Activated CD4-positive, alpha-beta memory T cell treated with anti-CD3 and anti-CD28 coated beads, Interleukin-2, amount 10 ng/mL, durations not matched to agents 7 days and 5 days (primary cell): ENCODE results near the gene STRA8. TPM values are rescaled to one million over a fixed set of nuclear protein-coding genes. Genes with fewer than 3 reads are reported as not detected.

Experiments
- CTCF ChIA-PET: fragments of 350-600 bp; sonication (Branson Sonifier 250); formaldehyde crosslinking; loops from one replicate; lab custom pipeline; 2021; ENCODE audit warnings: antibody characterized with exemption, inconsistent platforms; lab: Charles Lee
- POLR2A ChIA-PET: fragments of 350-600 bp; sonication (Branson Sonifier 250); formaldehyde crosslinking; loops from one replicate; lab custom pipeline; 2021; ENCODE audit warnings: antibody characterized with exemption; lab: Charles Lee
- DNase-seq: peaks from one replicate; pipeline ENCODE4 v3.0.0-alpha.2; 2020
- H3K27ac Mint-ChIP-seq: one replicate; pipeline ENCODE4 v1.8.0; 2021; ENCODE audit warnings: mild to moderate bottlenecking, mixed read lengths
- H3K27me3 Mint-ChIP-seq: one replicate; pipeline ENCODE4 v1.8.0; 2021; ENCODE audit warnings: mixed read lengths
- H3K36me3 Mint-ChIP-seq: one replicate; pipeline ENCODE4 v1.8.0; 2021; ENCODE audit warnings: low read depth, mixed read lengths
- H3K4me1 Mint-ChIP-seq: one replicate; pipeline ENCODE4 v1.8.0; 2021; ENCODE audit warnings: mixed read lengths
- H3K4me3 Mint-ChIP-seq: one replicate; pipeline ENCODE4 v1.8.0; 2021; ENCODE audit warnings: mild to moderate bottlenecking, mixed read lengths
- H3K9me3 Mint-ChIP-seq: one replicate; pipeline ENCODE4 v1.8.0; 2021; ENCODE audit warnings: mixed read lengths
- total RNA-seq, 2 experiments: library from RNA; stranded (reverse); gene quantifications; one replicate each; pipeline ENCODE4 v1.2.3, GENCODE V29; 2021

Gene STRA8
- total RNA-seq, 2 experiments from 2014 or later: not detected

GRCh38 chr7:135247746-135248471 lies 14.3 kb downstream of the STRA8 start:
- CTCF ChIA-PET: no interaction called here

GRCh38 chr7:135248546-135248945 lies 14.9 kb downstream of the STRA8 start:
- no peak overlapping the region for H3K27ac Mint-ChIP-seq
- peaks cover 2% of the 10 kb centered on the region for H3K4me1 Mint-ChIP-seq
- ChIA-PET POLR2A (no interaction called here), CTCF (no interaction called here)
- H3K27me3 Mint-ChIP-seq: peaks cover 4% of the 10 kb centered on the region
- no peaks in the 10 kb centered on the region for H3K36me3 Mint-ChIP-seq
- H3K4me3 Mint-ChIP-seq: no peak overlapping the region
- no peaks in the 10 kb centered on the region for H3K9me3 Mint-ChIP-seq
- DNase-seq: no peak

More at GRCh38 chr7:135247746-135248471, 14.3 kb downstream of the STRA8 start:
- DNase-seq: no peak
- peaks cover 2% of the 10 kb centered on the region for H3K4me1 Mint-ChIP-seq
- peaks cover 7% of the 10 kb centered on the region for H3K27me3 Mint-ChIP-seq
- no peak overlapping the region for H3K4me3 Mint-ChIP-seq
- H3K36me3 Mint-ChIP-seq: no peaks in the 10 kb centered on the region
- no peaks in the 10 kb centered on the region for H3K9me3 Mint-ChIP-seq
- no peak overlapping the region for H3K27ac Mint-ChIP-seq
- POLR2A ChIA-PET: no interaction called here

GRCh38 chr7:135251496-135252391 lies 18.1 kb downstream of the STRA8 start:
- Mint-ChIP-seq H3K36me3 (no peaks in the 10 kb centered on the region), H3K4me3 (no peak overlapping the region), H3K4me1 (peaks cover 2% of the 10 kb centered on the region), H3K9me3 (no peaks in the 10 kb centered on the region), H3K27ac (no peak overlapping the region), H3K27me3 (no peaks in the 10 kb centered on the region)
- ChIA-PET POLR2A (no interaction called here), CTCF (interaction anchor here (0.6 kb wide), 1 partner anchor 29 kb away, joined by 3 read pairs; no protein-coding TSS in a partner anchor)
- DNase-seq: no peak

GRCh38 chr7:135253851-135254771 lies 20.5 kb downstream of the STRA8 start:
- H3K4me1 Mint-ChIP-seq: peaks cover 2% of the 10 kb centered on the region
- no peak for DNase-seq
- no peak overlapping the region for H3K4me3 Mint-ChIP-seq

GRCh38 chr7:135257790-135258189 lies 24.2 kb downstream of the STRA8 start:
- Mint-ChIP-seq H3K4me3 (no peak overlapping the region), H3K9me3 (no peaks in the 10 kb centered on the region), H3K36me3 (no peaks in the 10 kb centered on the region), H3K4me1 (no peaks in the 10 kb centered on the region), H3K27ac (no peak overlapping the region), H3K27me3 (peaks cover 2% of the 10 kb centered on the region)
- ChIA-PET POLR2A (no interaction called here), CTCF (interaction anchor here (2.7 kb wide), 1 partner anchor 16 kb away, joined by 9 read pairs; no protein-coding TSS in a partner anchor)
- DNase-seq: no peak

More at GRCh38 chr7:135253851-135254771, 20.5 kb downstream of the STRA8 start:
- Mint-ChIP-seq H3K9me3 (no peaks in the 10 kb centered on the region), H3K36me3 (no peaks in the 10 kb centered on the region), H3K27me3 (no peaks in the 10 kb centered on the region), H3K27ac (no peak overlapping the region)
- CTCF ChIA-PET: no interaction called here
- POLR2A ChIA-PET: no interaction called here

- CTCF ChIA-PET: interaction anchor here (2.7 kb wide), 1 partner anchor 16 kb away, joined by 9 read pairs; no protein-coding TSS in a partner anchor
- Mint-ChIP-seq H3K36me3 (no peaks in the 10 kb centered on the region), H3K27ac (no peak overlapping the region)
Observed at GRCh38 chr7:135258585-135258984, 24.9 kb downstream of the STRA8 start.

GRCh38 chr7:135259702-135260101 lies 26.1 kb downstream of the STRA8 start:
- H3K27me3 Mint-ChIP-seq: peaks cover 2% of the 10 kb centered on the region
- H3K9me3 Mint-ChIP-seq: peaks cover 3% of the 10 kb centered on the region
- no peaks in the 10 kb centered on the region for H3K4me1 Mint-ChIP-seq
- ChIA-PET POLR2A (no interaction called here), CTCF (interaction anchor here (3.2 kb wide), 1 partner anchor 15 kb away, joined by 13 read pairs; no protein-coding TSS in a partner anchor)
- no peak overlapping the region for H3K4me3 Mint-ChIP-seq
- H3K27ac Mint-ChIP-seq: no peak overlapping the region
- DNase-seq: no peak
- no peaks in the 10 kb centered on the region for H3K36me3 Mint-ChIP-seq

More at GRCh38 chr7:135258585-135258984, 24.9 kb downstream of the STRA8 start:
- H3K9me3 Mint-ChIP-seq: no peaks in the 10 kb centered on the region
- no peaks in the 10 kb centered on the region for H3K4me1 Mint-ChIP-seq
- no peak overlapping the region for H3K4me3 Mint-ChIP-seq
- POLR2A ChIA-PET: no interaction called here
- no peak for DNase-seq
- peaks cover 2% of the 10 kb centered on the region for H3K27me3 Mint-ChIP-seq

- POLR2A ChIA-PET: no interaction called here
- Mint-ChIP-seq H3K36me3 (no peaks in the 10 kb centered on the region), H3K4me3 (no peak overlapping the region), H3K27ac (no peak overlapping the region), H3K27me3 (peaks cover 2% of the 10 kb centered on the region), H3K9me3 (peaks cover 3% of the 10 kb centered on the region), H3K4me1 (no peaks in the 10 kb centered on the region)
- no peak for DNase-seq
- CTCF ChIA-PET: interaction anchor here (1.5 to 3.2 kb wide), 3 partner anchors 14 to 384 kb away, joined by 3 to 13 read pairs (median 5); no protein-coding TSS in a partner anchor
Observed at GRCh38 chr7:135260470-135260869, 26.8 kb downstream of the STRA8 start.

GRCh38 chr7:135260930-135261721 lies 27.5 kb downstream of the STRA8 start:
- Mint-ChIP-seq H3K4me3 (no peak overlapping the region), H3K36me3 (no peaks in the 10 kb centered on the region), H3K27ac (no peak overlapping the region), H3K4me1 (no peaks in the 10 kb centered on the region), H3K27me3 (peaks cover 2% of the 10 kb centered on the region), H3K9me3 (peaks cover 3% of the 10 kb centered on the region)
- no peak for DNase-seq
- CTCF ChIA-PET: interaction anchor here (1.5 to 3.2 kb wide), 3 partner anchors 14 to 384 kb away, joined by 3 to 13 read pairs (median 5); no protein-coding TSS in a partner anchor
- POLR2A ChIA-PET: no interaction called here

GRCh38 chr7:135262623-135263320 lies 29.1 kb downstream of the STRA8 start:
- Mint-ChIP-seq H3K4me1 (no peaks in the 10 kb centered on the region), H3K9me3 (peaks cover 3% of the 10 kb centered on the region), H3K27ac (no peak overlapping the region), H3K27me3 (peaks cover 2% of the 10 kb centered on the region), H3K36me3 (no peaks in the 10 kb centered on the region), H3K4me3 (no peak overlapping the region)
- no peak for DNase-seq
- ChIA-PET POLR2A (no interaction called here), CTCF (no interaction called here)

GRCh38 chr7:135263321-135263970 lies 29.8 kb downstream of the STRA8 start:
- CTCF ChIA-PET: interaction anchor here (1.4 kb wide), 1 partner anchor 11 kb away, joined by 6 read pairs; no protein-coding TSS in a partner anchor
- POLR2A ChIA-PET: no interaction called here
- no peak overlapping the region for H3K4me3 Mint-ChIP-seq

More at GRCh38 chr7:135263321-135263970, 29.8 kb downstream of the STRA8 start:
- H3K4me1 Mint-ChIP-seq: no peaks in the 10 kb centered on the region
- peaks cover 3% of the 10 kb centered on the region for H3K9me3 Mint-ChIP-seq
- no peaks in the 10 kb centered on the region for H3K36me3 Mint-ChIP-seq
- peaks cover 2% of the 10 kb centered on the region for H3K27me3 Mint-ChIP-seq
- DNase-seq: no peak
- no peak overlapping the region for H3K27ac Mint-ChIP-seq
